CD4-positive, alpha-beta T cell treated with Interleukin-17A for 4 hours (primary cell): ENCODE data around the gene TTLL12.

Source experiments
- DNase-seq: peaks from one replicate; pipeline ENCODE4 v3.0.0-alpha.2; 2020; ENCODE audit warnings: mixed read lengths

The TTLL12 gene

GRCh38 chr22:43213051-43213450, 26.1 kb upstream of the TTLL12 start:
- no peak for DNase-seq

- no peak for DNase-seq
These were observed 25.6 kb upstream of the TTLL12 start for GRCh38 chr22:43212434-43212952.

DNA sequence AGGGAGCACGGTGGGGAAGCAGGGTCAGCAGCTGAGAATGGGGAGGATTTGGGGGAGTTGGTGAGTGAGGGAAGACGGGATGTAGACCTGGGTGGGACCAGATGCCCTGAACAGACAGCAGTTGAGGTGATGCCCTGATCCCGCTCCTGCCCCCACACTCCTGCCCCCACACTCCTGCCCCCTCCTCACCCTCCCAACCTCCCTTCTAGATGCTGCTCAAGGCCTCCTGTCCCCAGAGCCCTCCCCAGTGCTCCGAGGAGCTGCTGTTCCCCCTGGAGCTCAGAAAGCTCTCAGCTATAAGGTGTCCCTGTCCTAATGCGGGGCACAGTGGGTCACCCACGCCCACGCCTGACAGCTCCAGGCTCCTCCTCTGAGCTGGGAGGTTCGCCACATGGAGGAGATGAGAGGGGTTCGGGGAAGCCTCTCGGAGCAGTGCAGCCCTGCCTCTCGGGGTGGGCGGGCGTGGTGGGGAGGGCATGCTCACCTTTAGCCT, 25.1 kb upstream of the TTLL12 start:
- DNase-seq, result no peak

DNA sequence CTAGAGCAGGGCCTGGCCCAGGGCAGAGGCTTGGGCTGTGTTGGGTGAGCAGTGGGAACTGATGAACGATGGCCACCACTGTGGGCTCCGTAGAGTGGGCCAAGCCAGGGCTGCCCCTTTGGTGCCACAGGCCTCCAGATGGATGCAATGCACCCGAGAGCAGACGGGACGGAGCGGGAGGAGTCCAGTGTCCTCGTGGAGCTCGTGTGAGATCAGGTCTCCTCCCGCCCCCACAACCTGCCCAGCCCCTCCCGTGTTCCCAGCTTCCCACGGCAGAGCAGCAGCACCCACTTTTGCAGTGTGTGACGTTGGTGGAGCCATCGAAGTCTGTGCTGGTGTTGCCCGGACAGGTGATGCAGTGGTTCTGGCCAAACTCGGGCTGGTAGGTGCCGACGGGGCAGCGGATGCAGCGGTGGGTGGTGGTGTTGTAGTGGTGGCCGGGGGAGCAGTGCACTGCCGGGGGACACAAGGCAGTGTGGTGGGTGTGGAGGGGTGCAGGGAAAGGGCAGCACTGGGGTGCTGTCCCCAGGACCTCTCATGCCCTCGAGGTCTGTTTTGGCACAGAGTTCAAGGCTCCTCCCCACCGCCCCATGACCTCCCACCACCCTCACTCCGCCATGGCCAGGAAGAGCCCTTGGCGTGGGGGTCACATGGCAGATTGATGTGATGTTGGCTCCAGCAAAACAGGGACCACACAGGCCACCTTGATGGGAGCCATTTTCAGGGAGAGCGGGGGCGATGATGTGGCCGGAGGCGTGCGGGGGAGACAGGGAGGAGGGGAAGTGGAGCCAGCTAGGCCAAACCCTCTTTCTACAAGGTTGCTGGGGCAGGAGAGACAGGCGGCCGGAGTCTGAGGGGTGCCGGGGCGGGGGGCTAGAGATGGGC, 23.9 kb upstream of the TTLL12 start:
- DNase-seq, result no peak

DNA sequence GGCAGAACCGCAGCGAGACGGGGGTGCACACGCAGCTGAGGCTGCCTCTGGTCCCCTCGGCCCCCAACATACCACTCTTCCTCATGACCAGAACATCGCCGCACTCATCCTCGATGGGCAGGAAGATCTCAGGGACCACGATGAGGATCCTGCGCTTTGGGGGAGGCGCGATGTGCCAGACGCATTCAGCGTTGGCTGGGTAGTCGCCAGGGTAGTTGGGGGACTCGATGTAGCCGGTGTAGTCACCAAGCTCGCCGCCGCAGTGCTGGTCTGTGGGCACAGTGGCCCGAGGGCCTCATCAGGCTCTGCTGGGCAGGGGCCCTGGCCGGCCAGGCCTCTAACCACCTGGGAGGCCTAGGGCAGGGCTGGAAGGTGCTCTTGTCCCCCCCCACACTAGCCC, 23.0 kb upstream of the TTLL12 start:
- no peak for DNase-seq

GRCh38 chr22:43209523-43209890, 22.6 kb upstream of the TTLL12 start:
- DNase-seq, result no peak

DNA sequence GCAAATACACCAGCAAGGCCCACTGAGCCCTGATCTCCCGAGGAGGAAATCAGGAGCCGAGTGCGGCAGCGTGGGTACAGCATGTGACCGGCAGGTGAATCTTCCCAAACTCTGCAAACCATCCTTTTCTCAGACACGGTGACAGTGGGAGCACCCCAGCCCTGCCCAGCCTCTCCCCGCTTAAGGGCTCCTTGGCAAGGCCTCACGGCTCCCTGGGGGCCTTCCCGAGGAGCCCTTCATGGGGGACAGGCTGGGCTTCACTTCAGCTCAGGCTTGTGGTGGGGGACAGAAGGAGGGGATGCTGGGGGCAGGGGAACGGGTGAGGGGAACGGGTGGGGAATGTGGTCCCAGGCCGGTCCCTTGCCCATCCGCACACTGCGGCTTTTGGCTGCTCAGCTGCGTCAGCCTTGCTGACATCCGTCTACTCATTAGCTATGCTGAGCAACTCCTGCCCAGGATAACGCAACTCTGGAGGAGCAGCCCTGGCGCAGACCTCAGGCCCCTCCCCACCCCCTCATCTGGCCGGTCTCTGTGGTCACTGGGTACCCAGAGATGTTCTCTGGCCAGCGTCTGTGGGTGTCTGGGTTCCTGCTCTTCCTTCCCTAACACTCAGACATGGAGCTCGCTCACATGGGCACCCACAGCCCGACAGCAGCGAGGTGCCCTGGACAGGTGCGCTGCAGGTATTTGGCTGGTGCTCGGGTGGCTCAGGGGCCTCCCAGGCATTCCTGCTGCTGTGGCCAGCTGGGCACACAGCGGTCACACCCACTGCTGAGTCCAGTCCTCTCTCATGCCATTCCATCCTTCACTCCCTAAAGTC, 22.0 kb upstream of the TTLL12 start:
- DNase-seq, result no peak

DNA sequence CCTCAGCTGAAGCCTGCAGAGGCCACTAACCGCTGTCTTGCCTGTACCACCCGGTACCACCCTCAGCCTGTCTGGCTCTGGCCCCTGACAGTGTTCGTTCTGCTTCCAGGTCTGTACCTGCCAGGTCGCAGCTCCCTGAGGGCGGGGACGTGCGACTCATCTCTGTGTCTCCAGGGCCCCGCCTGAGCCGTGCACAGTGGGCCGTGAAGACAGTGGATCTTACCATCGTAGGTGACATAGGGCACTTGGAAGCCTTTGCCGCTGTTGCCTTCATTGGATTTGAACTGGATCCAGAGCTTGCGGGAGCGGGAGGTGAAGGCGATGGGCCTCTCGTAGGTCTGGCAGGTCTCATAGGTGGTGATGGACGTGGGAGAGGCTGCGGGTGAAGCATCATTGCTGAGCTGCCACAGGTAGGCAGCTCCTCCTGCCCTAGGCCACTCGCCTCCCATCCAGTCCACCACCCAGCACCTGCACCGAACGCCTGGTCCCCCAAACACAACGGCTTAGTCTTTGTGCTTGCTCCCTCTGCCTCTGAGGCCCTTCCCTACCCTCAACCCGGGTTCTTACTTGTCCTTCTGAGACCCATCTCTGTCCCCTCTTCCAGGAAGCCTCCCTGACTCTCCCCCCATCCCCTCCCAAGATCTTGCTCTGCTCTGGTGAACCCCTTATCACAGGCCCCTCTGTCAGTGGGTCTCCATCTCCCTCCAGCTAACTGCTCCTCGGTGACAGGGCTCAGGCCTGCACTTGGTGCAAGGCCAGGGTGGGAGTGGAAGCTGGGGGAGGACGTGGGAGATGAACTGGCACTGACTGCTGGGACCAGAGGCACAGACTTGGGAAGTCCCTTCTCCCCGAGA, 21.1 kb upstream of the TTLL12 start:
- DNase-seq, result no peak

- no peak for DNase-seq
These were observed 20.5 kb upstream of the TTLL12 start for GRCh38 chr22:43207386-43207785.

DNA sequence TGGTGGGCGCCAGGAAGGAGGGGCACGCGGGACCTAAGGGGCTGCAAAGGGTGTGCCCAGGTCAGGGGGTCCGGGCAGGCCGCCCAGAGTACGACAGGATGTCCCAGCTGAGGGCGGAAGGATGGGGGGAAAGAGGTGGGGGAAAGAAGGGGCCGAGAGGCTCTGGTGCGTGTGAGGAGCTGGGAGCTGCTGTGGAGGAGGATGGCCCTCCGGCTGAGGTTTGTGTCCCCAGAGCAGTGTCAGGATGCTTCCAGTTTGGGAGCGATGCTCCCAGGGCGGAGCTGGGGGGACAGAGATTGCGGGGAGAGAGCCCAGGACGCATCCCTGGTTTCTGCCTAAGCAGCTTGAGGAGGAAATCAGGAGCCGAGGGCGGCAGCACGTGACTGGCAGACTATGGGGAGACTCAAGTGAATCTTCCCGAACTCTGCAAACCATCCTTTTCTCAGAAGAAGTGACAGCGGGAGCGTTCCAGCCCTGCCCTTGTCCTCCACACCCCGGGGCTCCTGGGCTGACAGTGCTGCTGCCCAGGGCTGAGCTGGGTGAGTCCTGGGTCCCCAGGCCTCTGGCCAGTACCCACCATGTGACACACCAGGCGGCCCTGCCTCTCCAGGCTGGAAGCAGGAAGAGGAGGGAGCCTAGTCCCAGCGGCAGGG, 19.7 kb upstream of the TTLL12 start:
- no peak for DNase-seq

GRCh38 chr22:43205748-43206508, 19.0 kb upstream of the TTLL12 start:
- DNase-seq, result no peak

- DNase-seq, result no peak
These were observed 18.3 kb upstream of the TTLL12 start for GRCh38 chr22:43205261-43205691.

GRCh38 chr22:43203471-43203981, 16.6 kb upstream of the TTLL12 start:
- DNase-seq, result no peak

- DNase-seq, result no peak
These were observed 15.9 kb upstream of the TTLL12 start for GRCh38 chr22:43202756-43203410.

GRCh38 chr22:43202326-43202725, 15.4 kb upstream of the TTLL12 start:
- DNase-seq, result no peak

- no peak for DNase-seq
These were observed 14.7 kb upstream of the TTLL12 start for GRCh38 chr22:43201486-43202219.

DNA sequence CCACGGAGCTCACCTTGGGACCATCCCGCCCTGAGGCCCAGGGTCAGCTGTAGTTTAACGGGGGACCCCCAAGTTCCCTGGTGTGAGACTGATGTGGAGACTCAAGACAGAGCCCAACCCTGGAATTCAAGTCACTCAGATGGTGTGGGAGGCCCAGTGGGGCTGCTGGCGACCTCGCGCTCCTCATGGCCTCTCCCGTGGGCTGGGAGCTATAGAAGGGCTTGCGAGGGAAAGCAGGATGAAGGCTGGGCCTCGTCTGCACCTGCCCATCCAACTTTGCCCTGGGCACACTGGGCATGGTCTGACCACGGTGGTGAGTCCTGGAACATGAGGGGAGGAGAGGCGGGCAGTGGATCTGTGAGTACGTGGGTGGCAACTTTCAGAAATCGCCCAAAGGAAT, 13.6 kb upstream of the TTLL12 start:
- DNase-seq, result no peak

DNA sequence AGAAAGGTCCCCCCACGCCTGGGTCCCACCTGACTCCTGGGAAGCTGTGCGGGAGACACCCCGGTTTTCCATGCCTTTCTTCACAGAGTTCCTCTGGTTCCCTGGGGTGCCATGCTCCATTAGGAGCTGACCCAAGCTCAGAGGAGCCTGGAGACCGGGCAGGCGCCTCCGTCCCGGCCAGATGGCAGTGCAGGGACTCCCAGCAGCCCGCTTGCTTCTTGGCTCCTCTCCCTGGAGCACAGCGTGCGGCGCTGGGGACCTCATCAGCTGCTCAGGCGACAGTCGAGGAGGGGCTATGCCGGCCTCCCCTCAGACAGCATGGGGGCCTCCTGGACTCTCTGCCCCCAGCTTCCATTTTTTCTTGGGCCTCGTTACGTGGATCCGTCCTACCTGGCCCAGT, 13.1 kb upstream of the TTLL12 start:
- DNase-seq, result no peak

GRCh38 chr22:43199541-43199940, 12.6 kb upstream of the TTLL12 start:
- no peak for DNase-seq

DNA sequence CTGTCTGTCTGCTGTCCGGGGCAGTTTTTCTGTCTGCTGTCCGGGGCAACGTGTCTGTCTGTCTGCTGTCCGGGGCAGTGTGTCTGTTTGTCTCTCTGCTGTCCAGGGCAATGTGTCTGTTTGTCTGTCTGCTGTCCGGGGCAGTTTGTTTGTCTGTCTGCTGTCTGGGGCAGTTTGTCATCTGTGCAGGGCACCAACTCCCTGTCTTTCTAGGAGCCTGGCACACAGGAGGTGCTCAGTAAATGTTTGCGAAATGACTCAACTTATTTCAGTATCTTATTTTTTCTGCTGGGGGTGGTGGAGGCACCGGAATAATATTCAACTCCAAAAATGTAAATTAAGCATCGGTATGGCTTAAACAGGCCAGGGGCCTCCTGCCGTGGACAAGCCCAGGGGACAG, 12.0 kb upstream of the TTLL12 start:
- DNase-seq, result no peak
